ENCODE measurements around the gene CD99. TPM values are rescaled to one million over a fixed set of nuclear protein-coding genes. Genes with fewer than 3 reads are reported as not detected.

CD99 gene
- total RNA-seq, 4 donors from 2014 or later = 167 to 213 (median 179) TPM

DNA sequence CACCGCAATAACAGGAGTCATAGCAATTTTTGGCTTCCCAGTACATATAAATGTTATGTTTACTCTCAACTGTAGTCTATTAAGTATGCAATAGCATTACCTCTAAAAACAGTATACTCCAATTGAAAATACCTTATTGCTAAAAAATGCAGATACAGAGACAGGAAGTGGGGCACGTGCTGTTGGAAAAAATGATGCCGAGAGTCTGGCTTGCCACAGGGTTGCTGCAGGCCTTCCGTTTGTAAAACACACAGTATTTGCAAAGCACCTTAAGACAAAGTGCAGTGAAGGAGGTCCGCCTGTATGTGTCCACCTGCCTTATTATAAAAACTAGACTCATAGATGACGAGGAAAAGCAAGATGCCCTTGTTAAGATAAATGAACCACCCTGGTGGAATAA is 23.5 kb downstream of the CD99 start:
- TF ChIP-seq, protein P1, sequence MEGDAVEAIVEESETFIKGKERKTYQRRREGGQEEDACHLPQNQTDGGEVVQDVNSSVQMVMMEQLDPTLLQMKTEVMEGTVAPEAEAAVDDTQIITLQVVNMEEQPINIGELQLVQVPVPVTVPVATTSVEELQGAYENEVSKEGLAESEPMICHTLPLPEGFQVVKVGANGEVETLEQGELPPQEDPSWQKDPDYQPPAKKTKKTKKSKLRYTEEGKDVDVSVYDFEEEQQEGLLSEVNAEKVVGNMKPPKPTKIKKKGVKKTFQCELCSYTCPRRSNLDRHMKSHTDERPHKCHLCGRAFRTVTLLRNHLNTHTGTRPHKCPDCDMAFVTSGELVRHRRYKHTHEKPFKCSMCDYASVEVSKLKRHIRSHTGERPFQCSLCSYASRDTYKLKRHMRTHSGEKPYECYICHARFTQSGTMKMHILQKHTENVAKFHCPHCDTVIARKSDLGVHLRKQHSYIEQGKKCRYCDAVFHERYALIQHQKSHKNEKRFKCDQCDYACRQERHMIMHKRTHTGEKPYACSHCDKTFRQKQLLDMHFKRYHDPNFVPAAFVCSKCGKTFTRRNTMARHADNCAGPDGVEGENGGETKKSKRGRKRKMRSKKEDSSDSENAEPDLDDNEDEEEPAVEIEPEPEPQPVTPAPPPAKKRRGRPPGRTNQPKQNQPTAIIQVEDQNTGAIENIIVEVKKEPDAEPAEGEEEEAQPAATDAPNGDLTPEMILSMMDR (IDR thresholded peaks at IDR 0.05) = no peak
- no peak for TF ChIP-seq POLR2A (IDR thresholded peaks at IDR 0.05)
- H3K36me3 ChIP-seq = peaks cover 5 to 20% of the 10 kb centered on the region in 2 donors
- intact Hi-C loops (cut with DNase I) = no loop called here

DNA sequence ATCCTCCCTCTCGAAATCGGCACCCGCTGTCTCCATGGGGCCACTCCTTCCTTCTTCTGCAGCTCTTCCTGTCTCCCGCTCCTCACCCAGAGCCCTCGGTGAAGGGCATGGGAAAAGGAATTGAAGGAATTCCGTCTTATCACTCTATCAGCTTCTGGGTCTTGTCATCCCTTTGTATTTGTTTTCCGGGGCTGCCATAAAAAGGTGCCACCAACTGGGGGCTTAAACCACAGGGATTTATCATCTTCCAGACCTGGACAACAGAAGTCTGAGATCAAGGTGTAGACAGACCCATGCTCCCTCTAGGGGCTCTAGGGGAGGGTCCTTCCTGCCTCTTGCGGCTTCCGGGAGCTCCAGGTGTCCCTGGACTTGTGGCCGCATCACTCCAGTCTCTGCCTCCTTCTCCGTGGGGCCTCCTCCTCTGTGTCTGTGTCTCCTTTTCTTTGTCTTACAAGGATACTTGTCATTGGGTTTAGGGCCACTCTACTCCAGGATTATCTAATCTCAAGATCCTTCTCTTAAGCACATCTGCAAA is 24.0 kb downstream of the CD99 start:
- Histone ChIP-seq H3K27me3 (no peaks in the 10 kb centered on the region), H3K27ac (no peak overlapping the region), H3K36me3 (peaks cover 5 to 25% of the 10 kb centered on the region in 2 donors), H3K4me3 (replicated peaks in 1 of 3) (no peak overlapping the region), H3K4me1 (no peaks in the 10 kb centered on the region), H3K9me3 (no peaks in the 10 kb centered on the region)
- intact Hi-C loops (cut with DNase I) = no loop called here
- TF ChIP-seq, protein P1 (IDR thresholded peaks at IDR 0.05) = no peak
- no peak for TF ChIP-seq POLR2A (IDR thresholded peaks at IDR 0.05)
- DNase-seq = no peak
- 92% methylated on average over 11 of the region's 11 CpGs for WGBS, 2 donors

More for the DNA sequence above, 23.5 kb downstream of the CD99 start:
- Histone ChIP-seq H3K27me3 (no peaks in the 10 kb centered on the region), H3K27ac (no peak overlapping the region), H3K4me3 (replicated peaks in 1 of 3) (no peak overlapping the region), H3K9me3 (no peaks in the 10 kb centered on the region), H3K4me1 (no peaks in the 10 kb centered on the region)
- DNase-seq = no peak
- 84 to 89% methylated on average over 6 of the region's 6 CpGs for WGBS, 2 donors

GRCh38 chrX:2717312-2717711 is 26.2 kb downstream of the CD99 start:
- H3K27ac ChIP-seq = no peak overlapping the region
- intact Hi-C loops (cut with DNase I) = no loop called here
- H3K4me1 ChIP-seq = no peaks in the 10 kb centered on the region
- DNase-seq = no peak
- H3K27me3 ChIP-seq = no peaks in the 10 kb centered on the region
- H3K4me3 ChIP-seq (replicated peaks in 1 of 3) = no peak overlapping the region
- H3K9me3 ChIP-seq = no peaks in the 10 kb centered on the region
- peaks cover 17 to 28% of the 10 kb centered on the region in 2 donors for H3K36me3 ChIP-seq
- TF ChIP-seq, protein P1 (IDR thresholded peaks at IDR 0.05) = no peak
- no peak for TF ChIP-seq POLR2A (IDR thresholded peaks at IDR 0.05)
- 67 to 77% methylated on average over 5 of the region's 5 CpGs for WGBS, 2 donors

- H3K27ac ChIP-seq = no peak overlapping the region
- no peaks in the 10 kb centered on the region for H3K9me3 ChIP-seq
- H3K4me3 ChIP-seq (replicated peaks in 1 of 3) = no peak overlapping the region
- intact Hi-C loops (cut with DNase I) = no loop called here
- no peak for TF ChIP-seq POLR2A (IDR thresholded peaks at IDR 0.05)
- TF ChIP-seq, protein P1 (IDR thresholded peaks at IDR 0.05) = no peak
- H3K27me3 ChIP-seq = no peaks in the 10 kb centered on the region
- no peaks in the 10 kb centered on the region for H3K4me1 ChIP-seq
- H3K36me3 ChIP-seq = peaks cover 29 to 42% of the 10 kb centered on the region in 2 donors
- DNase-seq = no peak
- 95 to 100% methylated on average over 2 of the region's 2 CpGs for WGBS, 2 donors
Measured at GRCh38 chrX:2718821-2719220, 27.7 kb downstream of the CD99 start.

GRCh38 chrX:2719774-2720447 is 28.8 kb downstream of the CD99 start:
- intact Hi-C loops (cut with DNase I) = no loop called here
- Histone ChIP-seq H3K27ac (no peak overlapping the region), H3K4me3 (replicated peaks in 1 of 3) (no peak overlapping the region), H3K9me3 (no peaks in the 10 kb centered on the region), H3K36me3 (peaks cover 28 to 43% of the 10 kb centered on the region in 2 donors), H3K27me3 (no peaks in the 10 kb centered on the region), H3K4me1 (no peaks in the 10 kb centered on the region)
- TF ChIP-seq, protein P1 (IDR thresholded peaks at IDR 0.05) = no peak
- no peak for TF ChIP-seq POLR2A (IDR thresholded peaks at IDR 0.05)
- DNase-seq = no peak
- WGBS, 2 donors = 98 to 99% methylated on average over 10 of the region's 10 CpGs
